GM10266 (cell line): ENCODE results near the gene C14orf180.

Experiments used
- DNase-seq: peaks from one replicate; pipeline ENCODE4 v3.0.0; 2012; ENCODE audit errors: extremely low spot score
- TF ChIP-seq, protein P1 (sequence below): IDR thresholded peaks from 2 replicates; pipeline ENCODE4 v1.5.1; 2012; ENCODE audit warnings: mild to moderate bottlenecking, low read depth; ENCODE audit not compliant: control insufficient read depth, insufficient read depth; ENCODE audit errors: missing control alignments

C14orf180 gene

DNA sequence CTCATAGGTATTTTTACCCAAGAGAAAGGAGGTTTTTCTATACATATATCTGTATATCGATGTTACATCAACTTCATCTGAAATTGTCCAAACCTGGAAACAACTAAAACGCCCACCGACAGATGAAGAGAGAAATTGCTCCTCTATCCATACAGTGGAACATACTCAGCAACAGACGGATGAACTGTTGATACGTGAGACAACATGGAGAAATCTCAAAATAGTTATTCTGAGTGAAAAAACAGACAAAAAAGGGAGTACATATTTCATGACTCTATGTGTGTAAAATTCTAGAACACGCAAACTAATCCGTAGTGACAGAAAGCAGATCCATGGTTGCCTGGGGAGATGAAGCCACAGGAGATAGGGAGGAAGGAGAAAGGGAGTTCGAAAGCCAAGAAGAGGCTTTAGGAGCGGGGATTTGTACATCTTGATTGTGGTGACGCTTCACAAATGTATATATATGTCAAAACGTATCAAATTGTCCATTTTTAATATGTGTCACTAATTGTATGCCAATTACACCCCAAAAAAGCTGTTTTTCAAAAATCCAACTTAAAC, 37.6 kb upstream of the C14orf180 start:
- TF ChIP-seq, protein P1, sequence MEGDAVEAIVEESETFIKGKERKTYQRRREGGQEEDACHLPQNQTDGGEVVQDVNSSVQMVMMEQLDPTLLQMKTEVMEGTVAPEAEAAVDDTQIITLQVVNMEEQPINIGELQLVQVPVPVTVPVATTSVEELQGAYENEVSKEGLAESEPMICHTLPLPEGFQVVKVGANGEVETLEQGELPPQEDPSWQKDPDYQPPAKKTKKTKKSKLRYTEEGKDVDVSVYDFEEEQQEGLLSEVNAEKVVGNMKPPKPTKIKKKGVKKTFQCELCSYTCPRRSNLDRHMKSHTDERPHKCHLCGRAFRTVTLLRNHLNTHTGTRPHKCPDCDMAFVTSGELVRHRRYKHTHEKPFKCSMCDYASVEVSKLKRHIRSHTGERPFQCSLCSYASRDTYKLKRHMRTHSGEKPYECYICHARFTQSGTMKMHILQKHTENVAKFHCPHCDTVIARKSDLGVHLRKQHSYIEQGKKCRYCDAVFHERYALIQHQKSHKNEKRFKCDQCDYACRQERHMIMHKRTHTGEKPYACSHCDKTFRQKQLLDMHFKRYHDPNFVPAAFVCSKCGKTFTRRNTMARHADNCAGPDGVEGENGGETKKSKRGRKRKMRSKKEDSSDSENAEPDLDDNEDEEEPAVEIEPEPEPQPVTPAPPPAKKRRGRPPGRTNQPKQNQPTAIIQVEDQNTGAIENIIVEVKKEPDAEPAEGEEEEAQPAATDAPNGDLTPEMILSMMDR, result no peak
- DNase-seq, result peak; percentile 6

DNA sequence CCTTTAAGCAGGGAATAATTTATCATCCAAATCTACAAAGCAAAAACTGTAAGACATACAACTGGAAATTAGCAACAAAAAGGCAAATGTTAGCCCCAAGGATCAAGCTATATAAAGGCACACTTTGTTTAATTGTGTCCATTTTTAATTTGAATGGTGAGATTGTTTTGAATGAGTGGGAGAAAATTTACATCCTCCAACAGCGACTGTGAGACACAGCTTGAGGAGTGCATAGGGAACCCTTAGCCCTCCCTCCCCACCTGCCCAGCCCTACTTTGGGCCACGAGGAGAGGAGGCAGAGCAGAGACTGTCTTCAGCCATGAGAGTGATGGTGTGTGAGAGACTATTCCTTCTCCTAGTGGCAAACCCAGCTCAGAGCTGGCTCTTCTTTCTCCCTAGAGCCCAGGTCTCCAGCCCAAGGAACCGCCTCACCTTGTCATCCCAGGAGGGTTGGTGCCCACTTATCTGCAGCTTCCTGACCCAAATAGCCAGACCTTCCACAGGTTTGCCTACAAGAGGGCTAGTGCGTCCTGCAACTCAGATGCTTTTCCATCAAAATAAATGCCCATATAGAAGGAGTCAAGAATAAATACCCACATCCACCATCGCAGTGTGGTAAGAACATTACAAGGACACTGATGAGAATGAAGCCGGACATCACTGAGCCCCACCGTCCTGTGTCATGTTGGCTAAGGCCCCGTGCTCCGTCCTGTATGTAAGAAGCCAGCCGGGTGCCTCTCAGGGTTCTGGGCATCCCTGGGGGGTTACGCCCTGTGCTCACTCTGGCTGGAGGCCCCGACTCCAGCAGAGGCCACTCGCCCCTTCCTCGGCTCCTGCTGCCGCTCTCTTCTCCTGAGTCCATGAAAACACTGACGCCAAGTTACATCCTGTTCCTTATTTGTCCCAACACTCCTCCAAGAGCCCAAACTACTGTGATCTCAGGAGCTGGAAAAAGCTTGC, 36.4 kb upstream of the C14orf180 start:
- DNase-seq, result peak; percentile 2
- TF ChIP-seq, protein P1, result no peak

DNA sequence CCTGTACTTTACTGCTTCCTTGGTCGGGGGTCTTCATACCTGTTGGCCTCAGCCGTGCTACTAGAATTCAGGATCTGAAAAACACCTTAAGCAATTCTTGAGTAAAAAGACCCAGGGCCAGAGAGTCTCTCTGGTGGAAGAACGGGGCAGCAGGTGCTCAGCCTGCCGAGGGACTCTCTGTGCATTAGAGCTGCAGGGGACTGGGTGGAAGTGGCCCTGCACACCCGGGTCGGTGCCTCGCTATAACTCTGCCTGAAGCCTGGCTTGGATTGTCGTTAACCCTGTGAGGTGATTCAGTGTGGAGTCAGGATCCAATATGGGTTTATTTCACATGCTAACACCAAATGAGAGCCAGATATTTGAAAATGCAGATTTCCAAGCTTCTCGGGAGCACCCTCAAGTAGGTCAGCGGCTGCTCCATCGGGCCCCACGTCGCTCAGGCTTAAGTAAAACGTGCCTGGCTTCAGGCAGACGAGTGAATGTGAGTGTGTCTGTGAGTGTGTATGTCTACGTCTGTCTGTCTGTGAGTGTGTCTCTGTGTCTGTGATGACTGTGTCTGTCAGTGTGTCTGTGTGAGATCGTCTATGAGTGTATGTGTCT, 35.1 kb upstream of the C14orf180 start:
- DNase-seq, result peak; percentile 4
- TF ChIP-seq, protein P1, result no peak

DNA sequence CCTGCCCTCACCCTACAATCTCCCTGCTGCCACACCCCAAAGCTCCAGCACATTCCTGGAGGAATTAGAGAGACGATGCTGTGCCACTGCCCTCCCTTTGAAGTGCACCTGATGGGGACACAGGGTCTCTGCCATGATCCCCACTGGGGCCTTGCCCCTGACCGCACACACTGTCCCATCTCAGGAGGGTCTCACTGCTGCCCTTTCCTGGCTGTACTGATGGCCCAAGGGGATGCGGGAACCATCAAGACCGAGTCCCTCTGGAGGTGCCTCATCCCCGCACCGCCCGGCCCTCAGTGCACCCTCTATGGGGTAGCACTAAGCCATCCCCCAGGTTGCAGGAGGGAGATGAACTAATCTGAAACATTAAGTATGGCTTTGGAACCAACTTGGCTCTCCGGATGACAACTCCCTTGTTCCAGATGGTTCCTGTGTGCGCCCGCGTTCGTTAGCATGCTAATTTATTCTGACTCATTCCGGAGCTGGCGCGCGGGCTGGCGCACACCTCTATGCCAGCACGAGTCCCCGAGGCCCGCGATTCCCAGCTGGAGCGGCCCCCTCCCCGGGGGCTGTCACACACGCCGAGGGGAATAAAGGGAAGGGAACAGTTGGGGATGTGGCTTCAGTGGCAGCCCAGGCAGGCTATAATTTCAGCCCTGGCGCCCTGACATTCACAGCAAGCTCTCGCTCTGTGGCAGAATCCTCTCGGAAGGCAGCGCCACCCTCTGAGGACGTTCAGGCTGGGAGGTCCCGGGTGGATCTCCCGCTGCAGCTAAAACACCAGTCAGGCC, 34.2 kb upstream of the C14orf180 start:
- TF ChIP-seq, protein P1, result no peak

DNA sequence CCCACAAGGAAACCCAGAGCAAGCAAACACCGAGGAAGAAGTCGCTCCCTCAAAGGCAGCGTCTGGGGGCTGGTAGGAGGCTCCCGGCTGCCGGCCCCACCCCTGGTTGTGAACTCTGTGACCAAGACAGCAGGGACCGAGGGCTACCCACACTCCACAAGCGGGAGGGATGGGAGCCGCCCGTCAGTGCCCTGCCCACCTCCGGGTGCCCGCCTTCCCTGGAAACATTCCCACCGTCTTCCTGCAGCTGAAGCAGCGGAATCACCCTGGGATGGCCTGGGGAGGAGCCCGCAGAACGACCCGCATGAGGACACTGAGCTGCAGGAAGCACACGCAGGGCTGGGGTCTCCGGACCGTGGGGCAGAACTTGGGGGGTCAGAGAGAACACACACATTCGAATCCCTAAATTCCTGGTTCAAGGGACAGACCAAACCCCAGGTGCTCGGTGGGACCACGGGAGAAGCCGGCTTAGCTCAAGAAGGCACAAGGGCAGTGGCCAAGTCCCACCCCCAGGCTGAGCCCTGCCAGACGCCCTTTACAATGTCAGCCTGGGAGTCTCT, 33.5 kb upstream of the C14orf180 start:
- peak; percentile 3 for DNase-seq
- TF ChIP-seq, protein P1, result no peak

More for the DNA sequence above, 34.2 kb upstream of the C14orf180 start:
- peak; percentile 6 for DNase-seq

DNA sequence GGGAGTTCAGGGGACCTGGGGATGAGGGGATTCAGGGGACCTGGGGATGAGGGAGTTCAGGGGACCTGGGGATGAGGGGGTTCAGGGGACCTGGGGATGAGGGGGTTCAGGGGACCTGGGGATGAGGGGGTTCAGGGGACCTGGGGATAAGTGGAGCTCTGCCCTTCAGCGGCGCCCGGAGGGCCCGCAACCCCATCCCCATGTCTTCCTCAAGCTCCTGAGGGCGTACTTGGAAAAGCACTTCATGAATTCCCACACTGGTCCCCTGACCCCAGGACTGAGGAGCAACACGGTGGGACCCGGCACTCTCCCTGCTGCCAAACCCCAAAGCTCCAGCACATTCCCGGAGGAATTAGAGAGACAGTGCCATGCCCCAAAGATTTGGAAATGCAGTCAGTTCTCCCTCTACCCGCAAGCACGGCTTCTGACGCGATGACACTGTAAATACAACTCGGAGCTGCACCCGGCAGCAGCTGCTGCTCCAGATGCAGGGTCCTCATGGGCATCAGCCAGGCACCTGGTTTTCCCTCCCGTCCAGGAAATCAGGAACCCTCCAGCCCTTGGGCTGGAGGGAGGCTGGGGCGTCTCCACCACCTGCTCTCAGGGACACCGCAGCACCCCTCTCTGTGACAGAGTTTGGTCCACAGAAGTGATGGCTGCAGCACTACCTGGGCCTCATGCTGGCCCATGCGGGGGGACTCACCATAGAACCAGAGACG, 32.8 kb upstream of the C14orf180 start:
- TF ChIP-seq, protein P1, result no peak
- peak; percentile 4 for DNase-seq
